Astrocyte (in vitro differentiated cells and primary cell): ENCODE measurements around the gene BTBD1. TPM values are rescaled to one million over a fixed set of nuclear protein-coding genes. Genes with fewer than 3 reads are reported as not detected.
"Not testable (repeated sequence)": the region's sequence is repeated elsewhere in the genome, so short reads cannot be mapped to it uniquely, and the experiment has no call there.

Source experiments
- DNase-seq: peaks from one replicate; pipeline ENCODE4 v3.0.0-alpha.2; 2010; ENCODE audit warnings: low read depth
- FAIRE-seq: peaks from 2 replicates; lab custom pipeline; 2011; peaks lifted over from hg19 to GRCh38; lab: Jason Lieb, UNC
- H2AFZ ChIP-seq: 2 replicates; pipeline ENCODE4 v1.6.0; 2012; ENCODE audit warnings: low read depth, low read length, inconsistent platforms
- H3K27ac ChIP-seq: 2 replicates; pipeline ENCODE4 v1.5.1; 2011; ENCODE audit warnings: low read depth, low read length, inconsistent platforms
- H3K27me3 ChIP-seq: 2 replicates; pipeline ENCODE4 v1.6.0; 2011; ENCODE audit warnings: low read length, inconsistent platforms; ENCODE audit not compliant: insufficient read depth
- H3K36me3 ChIP-seq: 2 replicates; pipeline ENCODE4 v1.5.1; 2011; ENCODE audit warnings: low read length, inconsistent platforms; ENCODE audit not compliant: insufficient read depth
- H3K4me1 ChIP-seq: 2 replicates; pipeline ENCODE4 v1.5.1; 2011; ENCODE audit warnings: low read length, inconsistent platforms; ENCODE audit not compliant: insufficient read depth
- H3K4me2 ChIP-seq: 2 replicates; pipeline ENCODE4 v1.6.0; 2012; ENCODE audit warnings: low read length, inconsistent platforms
- H3K4me3 ChIP-seq: 2 replicates; pipeline ENCODE4 v1.5.1; 2011; ENCODE audit warnings: low read depth, mild to moderate bottlenecking, low read length, inconsistent platforms; ENCODE audit not compliant: insufficient read depth
- H3K79me2 ChIP-seq: 2 replicates; pipeline ENCODE4 v1.6.0; 2012; ENCODE audit warnings: mild to moderate bottlenecking, low read length, inconsistent platforms; ENCODE audit not compliant: insufficient read depth
- H3K9ac ChIP-seq: 2 replicates; pipeline ENCODE4 v1.6.0; 2012; ENCODE audit warnings: mild to moderate bottlenecking, low read length, inconsistent platforms
- H3K9me3 ChIP-seq: 2 replicates; pipeline ENCODE4 v1.5.1; 2012; ENCODE audit warnings: low read depth, mild to moderate bottlenecking, low read length, inconsistent platforms; ENCODE audit not compliant: insufficient read depth
- H4K20me1 ChIP-seq: 2 replicates; pipeline ENCODE4 v1.6.0; 2012; ENCODE audit warnings: low read length, inconsistent platforms; ENCODE audit not compliant: insufficient read depth
- H3K27ac Mint-ChIP-seq: one replicate; pipeline ENCODE4 v1.8.0; 2021; ENCODE audit warnings: mild to moderate bottlenecking, mixed read lengths; ENCODE audit not compliant: unreplicated experiment
- H3K27me3 Mint-ChIP-seq: one replicate; pipeline ENCODE4 v1.8.0; 2021; ENCODE audit warnings: low read depth, mixed read lengths; ENCODE audit not compliant: unreplicated experiment
- H3K36me3 Mint-ChIP-seq: one replicate; pipeline ENCODE4 v1.8.0; 2021; ENCODE audit warnings: low read depth, mixed read lengths; ENCODE audit not compliant: unreplicated experiment
- H3K4me1 Mint-ChIP-seq: one replicate; pipeline ENCODE4 v1.8.0; 2021; ENCODE audit warnings: low read depth, mixed read lengths; ENCODE audit not compliant: unreplicated experiment
- H3K4me3 Mint-ChIP-seq: one replicate; pipeline ENCODE4 v1.8.0; 2021; ENCODE audit warnings: mild to moderate bottlenecking, moderate library complexity, mixed read lengths; ENCODE audit not compliant: unreplicated experiment
- H3K9me3 Mint-ChIP-seq: one replicate; pipeline ENCODE4 v1.8.0; 2021; ENCODE audit warnings: mild to moderate bottlenecking, mixed read lengths; ENCODE audit not compliant: unreplicated experiment
- EZH2 ChIP-seq: IDR thresholded peaks from 2 replicates; pipeline ENCODE4 v1.6.1; 2012; ENCODE audit warnings: mild to moderate bottlenecking, low read length, inconsistent platforms; ENCODE audit not compliant: insufficient read depth
- total RNA-seq: library from RNA; stranded (reverse); gene quantifications from 2 replicates; pipeline ENCODE4 v1.2.1, GENCODE V29; 2021
- TF ChIP-seq, protein P1 (sequence below): IDR thresholded peaks from 2 replicates; pipeline ENCODE4 v1.5.1; 2011; ENCODE audit warnings: low read depth, mild to moderate bottlenecking, inconsistent platforms, low read length, moderate library complexity; ENCODE audit not compliant: insufficient read depth

BTBD1 gene
- total RNA-seq, 1 donor from 2014 or later, result 61.1 TPM

DNA sequence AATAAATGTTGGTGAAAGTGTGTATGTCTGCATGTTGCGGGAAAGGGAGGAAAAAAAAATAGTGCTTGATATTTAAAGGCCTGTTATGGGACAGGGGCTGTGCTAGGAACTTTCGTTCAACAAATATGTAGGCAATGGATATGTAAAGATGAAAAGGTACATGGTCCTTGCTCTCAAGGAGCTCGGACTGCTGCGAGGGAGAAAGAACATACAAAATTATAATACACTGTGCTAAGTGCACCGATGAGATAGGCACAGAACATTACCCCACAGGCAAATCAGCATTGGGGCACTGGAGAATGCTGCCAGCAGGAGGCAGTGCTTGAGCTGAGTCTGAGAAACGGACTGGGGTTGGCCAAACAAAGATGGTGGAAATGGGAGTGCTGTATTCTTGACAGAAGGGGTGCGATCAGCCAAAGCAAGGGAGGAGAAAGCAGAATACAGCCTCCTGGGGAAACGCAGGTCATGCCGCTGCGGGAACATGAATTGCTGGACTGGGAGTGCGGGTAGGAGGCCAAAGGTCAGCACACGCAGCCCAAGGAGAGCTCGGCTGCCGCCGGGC, 56.3 kb downstream of the BTBD1 start:
- TF ChIP-seq, protein P1, sequence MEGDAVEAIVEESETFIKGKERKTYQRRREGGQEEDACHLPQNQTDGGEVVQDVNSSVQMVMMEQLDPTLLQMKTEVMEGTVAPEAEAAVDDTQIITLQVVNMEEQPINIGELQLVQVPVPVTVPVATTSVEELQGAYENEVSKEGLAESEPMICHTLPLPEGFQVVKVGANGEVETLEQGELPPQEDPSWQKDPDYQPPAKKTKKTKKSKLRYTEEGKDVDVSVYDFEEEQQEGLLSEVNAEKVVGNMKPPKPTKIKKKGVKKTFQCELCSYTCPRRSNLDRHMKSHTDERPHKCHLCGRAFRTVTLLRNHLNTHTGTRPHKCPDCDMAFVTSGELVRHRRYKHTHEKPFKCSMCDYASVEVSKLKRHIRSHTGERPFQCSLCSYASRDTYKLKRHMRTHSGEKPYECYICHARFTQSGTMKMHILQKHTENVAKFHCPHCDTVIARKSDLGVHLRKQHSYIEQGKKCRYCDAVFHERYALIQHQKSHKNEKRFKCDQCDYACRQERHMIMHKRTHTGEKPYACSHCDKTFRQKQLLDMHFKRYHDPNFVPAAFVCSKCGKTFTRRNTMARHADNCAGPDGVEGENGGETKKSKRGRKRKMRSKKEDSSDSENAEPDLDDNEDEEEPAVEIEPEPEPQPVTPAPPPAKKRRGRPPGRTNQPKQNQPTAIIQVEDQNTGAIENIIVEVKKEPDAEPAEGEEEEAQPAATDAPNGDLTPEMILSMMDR, result peak; percentile 84
- TF ChIP-seq EZH2, result no peak
- Histone ChIP-seq H4K20me1 (peaks cover 7% of the 10 kb centered on the region), H2AFZ (peak overlapping the region; percentile 76), H3K4me3 (peak overlapping the region; percentile 97), H3K27me3 (no peaks in the 10 kb centered on the region), H3K36me3 (peaks cover 9% of the 10 kb centered on the region), H3K4me2 (peak overlapping the region; percentile 90), H3K9ac (peak overlapping the region; percentile 87), H3K9me3 (no peaks in the 10 kb centered on the region), H3K27ac (peak overlapping the region; percentile 69), H3K79me2 (peaks cover 21% of the 10 kb centered on the region), H3K4me1 (peaks cover 14% of the 10 kb centered on the region)
- peaks cover 3% of the 10 kb centered on the region for H3K9me3 Mint-ChIP-seq
- H3K4me3 Mint-ChIP-seq, result peak overlapping the region; percentile 98
- FAIRE-seq (no peak), DNase-seq (peak; percentile 49)
- H3K4me1 Mint-ChIP-seq, result peaks cover 12% of the 10 kb centered on the region
- H3K27me3 Mint-ChIP-seq, result no peaks in the 10 kb centered on the region
- peak overlapping the region; percentile 73 for H3K27ac Mint-ChIP-seq
- peaks cover 8% of the 10 kb centered on the region for H3K36me3 Mint-ChIP-seq

DNA sequence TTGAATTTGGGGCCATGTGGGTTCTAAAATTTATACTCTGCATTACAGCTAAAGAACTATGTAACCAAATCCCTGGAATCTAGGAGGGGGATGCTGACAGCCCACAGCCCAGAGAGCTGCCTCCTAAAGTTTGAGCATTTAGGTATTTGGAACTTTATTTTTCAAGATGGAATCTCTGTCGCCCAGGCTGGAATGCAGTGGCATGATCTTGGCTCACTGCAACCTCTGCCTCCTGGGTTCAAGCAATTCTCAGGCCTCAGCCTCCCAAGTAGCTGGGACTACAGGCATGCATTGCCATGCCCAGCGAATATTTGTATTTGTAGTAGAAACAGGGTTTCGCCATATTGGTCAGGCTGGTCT, 66.4 kb downstream of the BTBD1 start:
- peaks cover 12% of the 10 kb centered on the region for H3K4me1 Mint-ChIP-seq
- not testable (repeated sequence) for FAIRE-seq, H3K36me3 ChIP-seq, H3K4me1 ChIP-seq, H3K27me3 Mint-ChIP-seq, H3K9me3 Mint-ChIP-seq, H3K79me2 ChIP-seq, H3K27ac Mint-ChIP-seq, H3K4me3 ChIP-seq, H3K9me3 ChIP-seq, H3K36me3 Mint-ChIP-seq, H2AFZ ChIP-seq, H3K4me2 ChIP-seq, H3K27me3 ChIP-seq, H3K27ac ChIP-seq, H3K4me3 Mint-ChIP-seq, H4K20me1 ChIP-seq, H3K9ac ChIP-seq, DNase-seq

DNA sequence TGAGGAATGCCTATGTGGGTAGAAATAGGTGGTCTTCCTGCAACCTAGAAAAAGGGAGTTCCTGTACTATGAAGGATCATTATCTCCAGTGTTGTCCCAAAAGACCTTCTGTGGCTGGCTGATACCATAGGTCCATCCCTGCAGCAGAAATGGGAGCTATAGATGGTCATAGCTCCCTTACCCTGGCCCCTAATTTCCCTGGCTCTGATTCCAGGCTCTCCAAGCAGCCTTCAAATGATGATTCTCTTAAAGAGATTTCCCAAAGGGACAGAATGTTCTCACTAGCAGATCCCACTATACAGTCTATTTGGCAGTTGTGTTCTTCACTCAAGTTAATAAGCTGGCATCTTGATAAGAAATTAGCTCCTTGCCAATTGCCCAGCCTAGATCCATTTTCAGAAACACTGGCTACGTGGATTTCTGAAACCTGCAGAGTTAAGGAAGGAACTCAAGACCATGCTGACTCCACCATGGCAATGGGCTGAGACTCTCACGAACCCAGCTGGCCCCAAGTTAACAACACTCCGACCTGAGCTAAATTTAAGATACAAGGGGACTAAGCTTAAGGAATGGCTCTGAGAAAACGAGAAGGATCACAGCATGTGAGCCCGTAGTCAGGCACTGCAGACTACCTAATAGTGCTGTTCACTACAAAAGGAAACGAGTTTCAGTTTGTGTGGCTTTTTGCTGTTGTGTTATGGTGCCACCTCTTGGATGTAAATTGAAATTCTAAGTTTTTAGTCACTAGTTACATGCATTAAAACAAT, 67.0 kb downstream of the BTBD1 start:
- peak; percentile 72 for FAIRE-seq

More for the DNA sequence above, 67.0 kb downstream of the BTBD1 start:
- H3K27me3 ChIP-seq, result no peaks in the 10 kb centered on the region
- peak overlapping the region; percentile 72 for H3K9ac ChIP-seq
- no peak for TF ChIP-seq EZH2
- TF ChIP-seq, protein P1, result peak; percentile 60
- H3K9me3 ChIP-seq, result no peaks in the 10 kb centered on the region
- no peaks in the 10 kb centered on the region for H3K4me1 ChIP-seq
- peak overlapping the region; percentile 58 for H3K4me3 ChIP-seq
- Mint-ChIP-seq H3K27ac (no peak overlapping the region), H3K4me1 (peaks cover 13% of the 10 kb centered on the region), H3K9me3 (no peaks in the 10 kb centered on the region), H3K27me3 (no peaks in the 10 kb centered on the region), H3K4me3 (no peak overlapping the region), H3K36me3 (no peaks in the 10 kb centered on the region)
- H3K36me3 ChIP-seq, result no peaks in the 10 kb centered on the region
- H3K27ac ChIP-seq, result no peak overlapping the region
- H2AFZ ChIP-seq, result peak overlapping the region; percentile 59
- peak; percentile 44 for DNase-seq
- H3K4me2 ChIP-seq, result peak overlapping the region; percentile 90
- H3K79me2 ChIP-seq, result no peaks in the 10 kb centered on the region
- no peaks in the 10 kb centered on the region for H4K20me1 ChIP-seq
